Lung microvascular endothelial cell (primary cell): Measurements from ENCODE around the gene AP1M1. TPM values are rescaled to one million over a fixed set of nuclear protein-coding genes. Genes with fewer than 3 reads are reported as not detected.
A peak's percentile ranks its signal among the peaks of the same experiment; 100 is the strongest.

Experiments used
- DNase-seq, 2 donors: peaks; one replicate each; pipeline versions ENCODE4 v3.0.0 to v3.0.0-alpha.2; 2010; ENCODE audit warnings: low read depth in 2 of 2
- total RNA-seq: library from RNA; depleted of rRNA; stranded (reverse); fragments of >200 nt; gene quantifications from 2 replicates; pipeline ENCODE4 v1.2.1, GENCODE V29; 2014

The AP1M1 gene
- total RNA-seq, 1 donor from 2014 or later = 59.3 TPM

- no peak for DNase-seq
Observed at GRCh38 chr19:16232127-16232526, 34.4 kb downstream of the AP1M1 start.

GRCh38 chr19:16232568-16232967 is 34.9 kb downstream of the AP1M1 start:
- DNase-seq = no peak

GRCh38 chr19:16233081-16233776 is 35.5 kb downstream of the AP1M1 start:
- no peak for DNase-seq

- DNase-seq = no peak
Observed at GRCh38 chr19:16233836-16234551, 36.3 kb downstream of the AP1M1 start.

- no peak for DNase-seq
Observed at GRCh38 chr19:16234552-16235445, 37.1 kb downstream of the AP1M1 start.

GRCh38 chr19:16235811-16236652 is 38.3 kb downstream of the AP1M1 start:
- DNase-seq = no peak

GRCh38 chr19:16244091-16244490 is 46.4 kb downstream of the AP1M1 start:
- DNase-seq = no peak

GRCh38 chr19:16247353-16248182 is 49.9 kb downstream of the AP1M1 start:
- peak; percentile 81 to 90 for DNase-seq

- no peak for DNase-seq
Observed at GRCh38 chr19:16248380-16249023, 50.8 kb downstream of the AP1M1 start.

- peak in 1 of 2 donors; percentile 43 for DNase-seq
Observed at GRCh38 chr19:16249826-16250404, 52.2 kb downstream of the AP1M1 start.

GRCh38 chr19:16252459-16253205 is 54.9 kb downstream of the AP1M1 start:
- DNase-seq = no peak

GRCh38 chr19:16254851-16255408 is 57.2 kb downstream of the AP1M1 start:
- DNase-seq = peak in 1 of 2 donors; percentile 35

- DNase-seq = no peak
Observed at GRCh38 chr19:16257509-16258002, 59.8 kb downstream of the AP1M1 start.

- peak; percentile 95 for DNase-seq
Observed at GRCh38 chr19:16258440-16258903, 60.8 kb downstream of the AP1M1 start.

GRCh38 chr19:16259385-16260159 is 61.9 kb downstream of the AP1M1 start:
- peak in 1 of 2 donors; percentile 37 for DNase-seq

- DNase-seq = no peak
Observed at GRCh38 chr19:16260160-16260811, 62.6 kb downstream of the AP1M1 start.

- no peak for DNase-seq
Observed at GRCh38 chr19:16260812-16261161, 63.1 kb downstream of the AP1M1 start.
